Mesendoderm (in vitro differentiated cells): ENCODE results near the gene NOVA1. TPM values are rescaled to one million over a fixed set of nuclear protein-coding genes. Genes with fewer than 3 reads are reported as not detected.
"Not testable (repeated sequence)": the region's sequence is repeated elsewhere in the genome, so short reads cannot be mapped to it uniquely, and the experiment has no call there.

Experiments
- DNase-seq: peaks from one replicate; pipeline ENCODE4 v3.0.0; 2013
- H2AK5ac ChIP-seq: 2 replicates; pipeline ENCODE4 v1.6.1; 2013; ENCODE audit warnings: low read length, inconsistent platforms
- H2BK120ac ChIP-seq: 2 replicates; pipeline ENCODE4 v1.6.1; 2013; ENCODE audit warnings: low read depth, mild to moderate bottlenecking, low read length, moderate library complexity, mixed read lengths
- H2BK15ac ChIP-seq: replicated peaks from 2 replicates; pipeline ENCODE4 v1.6.1; 2013; ENCODE audit warnings: low read depth, mild to moderate bottlenecking, moderate library complexity
- H2BK5ac ChIP-seq: 2 replicates; pipeline ENCODE4 v1.6.1; 2013; ENCODE audit warnings: low read length, inconsistent platforms
- H3K18ac ChIP-seq: 2 replicates; pipeline ENCODE4 v1.6.1; 2013; ENCODE audit warnings: mild to moderate bottlenecking, low read length, mixed read lengths
- H3K23ac ChIP-seq: one replicate; pipeline ENCODE4 v1.6.1; 2013; ENCODE audit warnings: low read length
- H3K27ac ChIP-seq: 2 replicates; pipeline ENCODE4 v1.5.1; 2013; ENCODE audit warnings: low read depth, mild to moderate bottlenecking, inconsistent platforms, low read length, moderate library complexity
- H3K27me3 ChIP-seq: 2 replicates; pipeline ENCODE4 v1.6.1; 2013; ENCODE audit warnings: low read length, control low read depth, mild to moderate bottlenecking, inconsistent platforms; ENCODE audit not compliant: insufficient read depth, poor library complexity
- H3K36me3 ChIP-seq: 2 replicates; pipeline ENCODE4 v1.6.1; 2013; ENCODE audit warnings: low read length, inconsistent platforms; ENCODE audit not compliant: control insufficient read depth, insufficient read depth
- H3K4ac ChIP-seq: one replicate; pipeline ENCODE4 v1.6.1; 2013; ENCODE audit warnings: low read depth, mild to moderate bottlenecking, low read length, moderate library complexity
- H3K4me1 ChIP-seq: 2 replicates; pipeline ENCODE4 v1.6.1; 2013; ENCODE audit warnings: low read depth, low read length, inconsistent platforms; ENCODE audit not compliant: control insufficient read depth
- H3K4me2 ChIP-seq: 2 replicates; pipeline ENCODE4 v1.6.1; 2013; ENCODE audit warnings: low read length
- H3K4me3 ChIP-seq: 2 replicates; pipeline ENCODE4 v1.5.1; 2013; ENCODE audit warnings: mild to moderate bottlenecking, low read length
- H3K56ac ChIP-seq: one replicate; pipeline ENCODE4 v1.6.1; 2013; ENCODE audit warnings: low read length
- H3K79me1 ChIP-seq: 2 replicates; pipeline ENCODE4 v1.6.1; 2013; ENCODE audit warnings: low read length, inconsistent platforms
- H3K79me2 ChIP-seq: 2 replicates; pipeline ENCODE4 v1.6.1; 2013; ENCODE audit warnings: mild to moderate bottlenecking, low read length; ENCODE audit not compliant: control insufficient read depth, insufficient read depth
- H3K9ac ChIP-seq: 2 replicates; pipeline ENCODE4 v1.6.1; 2013; ENCODE audit warnings: low read length, inconsistent platforms
- H4K5ac ChIP-seq: one replicate; pipeline ENCODE4 v1.6.1; 2013; ENCODE audit warnings: low read length
- H4K8ac ChIP-seq: one replicate; pipeline ENCODE4 v1.6.1; 2013; ENCODE audit warnings: low read depth, mild to moderate bottlenecking, control low read depth, low read length, moderate library complexity
- WGBS: extraction: QIAGEN DNeasy Blood & Tissue Kit; methylation state at CpG from one replicate; pipeline ENCODE4 v1.1.7; 2013; ENCODE audit warnings: low lambda C conversion rate, missing lambda C conversion rate; ENCODE audit not compliant: insufficient coverage; ENCODE audit errors: extremely low coverage; 5-methylcytosine and 5-hydroxymethylcytosine counted together
- polyA plus RNA-seq, 2 experiments: library from polyadenylated mRNA; stranded (reverse); fragments of 200-250 nt; gene quantifications; one replicate each; pipeline ENCODE4 v1.2.3, GENCODE V29; 2013

NOVA1 gene, protein sequence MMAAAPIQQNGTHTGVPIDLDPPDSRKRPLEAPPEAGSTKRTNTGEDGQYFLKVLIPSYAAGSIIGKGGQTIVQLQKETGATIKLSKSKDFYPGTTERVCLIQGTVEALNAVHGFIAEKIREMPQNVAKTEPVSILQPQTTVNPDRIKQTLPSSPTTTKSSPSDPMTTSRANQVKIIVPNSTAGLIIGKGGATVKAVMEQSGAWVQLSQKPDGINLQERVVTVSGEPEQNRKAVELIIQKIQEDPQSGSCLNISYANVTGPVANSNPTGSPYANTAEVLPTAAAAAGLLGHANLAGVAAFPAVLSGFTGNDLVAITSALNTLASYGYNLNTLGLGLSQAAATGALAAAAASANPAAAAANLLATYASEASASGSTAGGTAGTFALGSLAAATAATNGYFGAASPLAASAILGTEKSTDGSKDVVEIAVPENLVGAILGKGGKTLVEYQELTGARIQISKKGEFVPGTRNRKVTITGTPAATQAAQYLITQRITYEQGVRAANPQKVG
- polyA plus RNA-seq (2013, experiment 1 of 2), result 9.3 TPM
- 9.5 TPM for polyA plus RNA-seq (2013, experiment 2 of 2)

DNA sequence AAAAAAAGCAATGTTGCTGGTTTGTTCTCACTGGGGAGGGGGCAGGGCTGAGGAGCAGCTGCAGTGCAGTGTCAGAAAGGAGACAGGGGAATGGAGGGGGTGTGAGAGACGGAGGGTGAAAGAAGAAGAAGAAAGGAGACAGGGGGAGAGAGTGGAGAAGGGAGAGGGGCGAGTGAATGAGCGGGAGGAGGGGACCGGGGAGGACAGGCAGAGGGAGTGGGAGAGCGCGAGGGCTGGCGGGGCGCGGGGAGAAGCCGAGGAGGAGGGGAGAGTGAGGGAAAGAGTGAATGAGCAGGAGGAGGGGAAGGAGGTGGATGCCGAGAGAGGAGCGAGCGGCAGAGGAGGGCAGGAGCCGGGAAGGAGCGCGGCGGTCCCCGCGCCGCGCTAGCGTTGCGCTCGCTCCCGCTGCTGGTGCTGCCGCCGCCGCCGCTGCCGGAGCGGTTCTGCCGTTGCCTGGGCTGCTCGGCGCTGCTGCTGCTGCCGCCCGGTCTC, at the start of gene NOVA1:
Gene NOVA1, minus strand, starts transcription at position 445 of the 492 bp plus-strand sequence. CDS start 597 bp downstream, outside the sequence.
- Histone ChIP-seq H4K8ac (no peak within 1 kb of the TSS), H3K36me3 (no peaks in the 10 kb centered on the region), H2AK5ac (no peak within 1 kb of the TSS), H3K79me2 (no peaks in the 10 kb centered on the region), H3K18ac (peak within 1 kb of the TSS; percentile 91), H3K23ac (no peak within 1 kb of the TSS), H3K4me1 (no peaks in the 10 kb centered on the region), H3K79me1 (no peaks in the 10 kb centered on the region), H3K9ac (peak within 1 kb of the TSS; percentile 75), H2BK5ac (no peak within 1 kb of the TSS), H3K4me3 (peak within 1 kb of the TSS; percentile 71), H3K27me3 (no peaks in the 10 kb centered on the region), H3K27ac (peak within 1 kb of the TSS; percentile 91), H4K5ac (no peak within 1 kb of the TSS), H2BK15ac (peak within 1 kb of the TSS; percentile 66), H3K4me2 (peak within 1 kb of the TSS; percentile 97), H2BK120ac (peak within 1 kb of the TSS; percentile 88), H3K4ac (peak within 1 kb of the TSS; percentile 75), H3K56ac (peak within 1 kb of the TSS; percentile 91)
- no peak for DNase-seq
- WGBS, result no CpG with 5 or more reads among the region's 36 CpGs

DNA sequence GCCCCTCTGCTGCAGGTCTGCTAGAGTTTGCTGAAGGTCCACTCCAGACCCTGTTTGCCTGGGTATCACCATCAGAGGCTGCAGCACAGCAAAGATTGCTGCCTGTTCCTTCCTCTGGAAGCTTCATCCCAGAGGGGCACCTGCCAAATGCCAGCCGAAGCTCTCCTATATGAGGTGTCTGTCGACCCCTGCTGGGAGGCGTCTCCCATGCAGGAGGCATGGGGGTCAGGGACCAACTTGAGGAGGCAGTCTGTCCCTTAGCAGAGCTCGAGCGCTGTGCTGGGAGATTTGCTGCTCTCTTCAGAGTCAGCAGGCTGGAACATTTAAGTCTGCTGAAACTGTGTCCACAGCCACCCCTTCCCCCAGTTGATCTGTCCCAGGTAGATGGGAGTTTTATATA, 47.2 kb upstream of the NOVA1 start:
- no CpG with 5 or more reads among the region's 5 CpGs for WGBS
- not testable (repeated sequence) for H3K27ac ChIP-seq, H3K4me1 ChIP-seq, H2BK120ac ChIP-seq, H3K36me3 ChIP-seq, H3K4me3 ChIP-seq, H3K4me2 ChIP-seq, H3K9ac ChIP-seq, H2BK5ac ChIP-seq, H3K79me2 ChIP-seq, H4K8ac ChIP-seq, H4K5ac ChIP-seq, H3K79me1 ChIP-seq, H3K23ac ChIP-seq, H2BK15ac ChIP-seq, H3K56ac ChIP-seq, H3K27me3 ChIP-seq, H3K4ac ChIP-seq, H2AK5ac ChIP-seq, H3K18ac ChIP-seq
- DNase-seq, result peak; percentile 9

DNA sequence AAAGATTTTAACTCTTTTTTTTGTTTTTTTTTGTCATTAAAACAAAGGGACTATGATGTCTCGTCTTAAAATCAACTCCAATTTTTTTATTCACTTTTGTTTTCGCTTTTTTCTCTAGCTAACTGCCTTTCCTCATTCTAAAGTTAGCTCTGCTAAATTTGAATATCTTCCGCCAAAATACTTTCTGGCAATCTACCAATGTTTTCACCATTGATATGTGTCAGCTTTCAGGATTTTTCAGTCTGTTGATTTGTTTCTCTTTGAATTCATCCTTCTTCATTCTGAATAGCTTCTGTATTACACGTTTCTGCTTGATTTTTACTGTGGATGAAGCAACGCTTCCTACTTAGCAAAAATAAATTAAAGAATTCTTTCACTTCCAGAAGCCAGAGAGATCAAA, 38.7 kb upstream of the NOVA1 start:
- Histone ChIP-seq H3K23ac (no peak overlapping the region), H3K36me3 (no peaks in the 10 kb centered on the region), H3K27me3 (no peaks in the 10 kb centered on the region), H3K9ac (no peak overlapping the region), H3K4me2 (no peak overlapping the region), H3K18ac (no peak overlapping the region), H3K79me1 (no peaks in the 10 kb centered on the region), H3K56ac (no peak overlapping the region), H3K79me2 (no peaks in the 10 kb centered on the region), H3K4me3 (no peak overlapping the region), H2BK5ac (no peak overlapping the region), H3K27ac (no peak overlapping the region), H2BK15ac (no peak overlapping the region), H4K8ac (no peak overlapping the region), H4K5ac (no peak overlapping the region), H3K4ac (no peak overlapping the region), H2AK5ac (no peak overlapping the region), H3K4me1 (no peaks in the 10 kb centered on the region), H2BK120ac (no peak overlapping the region)
- DNase-seq, result no peak
- WGBS, result no CpG with 5 or more reads among the region's 5 CpGs

DNA sequence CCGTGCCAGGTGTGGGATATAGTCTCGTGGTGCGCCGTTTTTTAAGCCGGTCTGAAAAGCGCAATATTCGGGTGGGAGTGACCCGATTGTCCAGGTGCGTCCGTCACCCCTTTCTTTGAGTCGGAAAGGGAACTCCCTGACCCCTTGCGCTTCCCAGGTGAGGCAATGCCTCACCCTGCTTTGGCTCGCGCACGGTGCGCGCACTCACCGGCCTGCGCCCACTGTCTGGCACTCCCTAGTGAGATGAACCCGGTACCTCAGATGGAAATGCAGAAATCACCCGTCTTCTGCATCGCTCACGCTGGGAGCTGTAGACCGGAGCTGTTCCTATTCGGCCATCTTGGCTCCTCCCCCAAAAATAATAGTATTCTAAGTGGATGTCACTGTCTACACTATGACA, 37.1 kb upstream of the NOVA1 start:
- not testable (repeated sequence) for H3K9ac ChIP-seq, H3K4me2 ChIP-seq, H3K79me2 ChIP-seq, H3K36me3 ChIP-seq, H3K4me1 ChIP-seq, H3K23ac ChIP-seq, H3K79me1 ChIP-seq, H2AK5ac ChIP-seq, H4K5ac ChIP-seq, H4K8ac ChIP-seq, H3K18ac ChIP-seq, DNase-seq, H3K56ac ChIP-seq, H2BK120ac ChIP-seq, H3K27me3 ChIP-seq, H3K4me3 ChIP-seq, H2BK15ac ChIP-seq, H3K27ac ChIP-seq, H2BK5ac ChIP-seq
- WGBS, result no CpG with 5 or more reads among the region's 25 CpGs
- peak overlapping the region; percentile 16 for H3K4ac ChIP-seq

DNA sequence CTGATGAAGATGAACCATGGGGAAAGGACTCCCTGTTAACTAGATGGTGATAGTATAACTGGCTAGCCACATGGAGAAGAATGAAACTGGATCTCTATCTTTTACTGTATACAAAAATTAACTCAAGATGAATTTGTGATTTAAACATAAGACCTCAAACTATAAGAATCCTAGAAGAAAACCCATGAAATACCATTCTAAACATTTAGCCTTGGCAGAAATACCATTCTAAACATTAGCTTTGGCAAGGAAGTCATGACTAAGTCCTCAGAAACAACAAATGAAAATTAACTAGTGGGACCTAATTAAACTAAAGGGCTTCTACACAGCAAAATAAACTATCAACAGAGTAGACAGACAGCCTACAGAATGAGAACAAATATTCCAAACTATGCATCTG, 28.4 kb upstream of the NOVA1 start:
- Histone ChIP-seq H3K9ac (no peak overlapping the region), H3K56ac (no peak overlapping the region), H2BK5ac (no peak overlapping the region), H3K36me3 (no peaks in the 10 kb centered on the region), H3K4ac (no peak overlapping the region), H4K8ac (no peak overlapping the region), H3K4me2 (no peak overlapping the region), H2BK15ac (no peak overlapping the region), H2AK5ac (no peak overlapping the region), H3K27me3 (no peaks in the 10 kb centered on the region), H2BK120ac (no peak overlapping the region), H3K23ac (no peak overlapping the region), H3K18ac (no peak overlapping the region), H4K5ac (no peak overlapping the region), H3K79me1 (no peaks in the 10 kb centered on the region), H3K79me2 (no peaks in the 10 kb centered on the region), H3K27ac (no peak overlapping the region), H3K4me3 (no peak overlapping the region), H3K4me1 (no peaks in the 10 kb centered on the region)
- DNase-seq, result no peak
